D721Med (cell line): Measurements from ENCODE around the gene OLFM2.
"Not testable (repeated sequence)": the region's sequence is repeated elsewhere in the genome, so short reads cannot be mapped to it uniquely, and the experiment has no call there.

Source experiments
- DNase-seq: peaks from one replicate; pipeline ENCODE4 v3.0.0; 2011; ENCODE audit warnings: low spot score; ENCODE audit not compliant: insufficient read length
- FAIRE-seq: peaks from 2 replicates; lab custom pipeline; 2011; peaks lifted over from hg19 to GRCh38; lab: Jason Lieb, UNC
- CTCF ChIP-seq: IDR thresholded peaks from 2 replicates; pipeline ENCODE4 v1.5.1; 2012; ENCODE audit warnings: mild to moderate bottlenecking, control low read depth; ENCODE audit not compliant: insufficient read depth; ENCODE audit errors: missing control alignments

Gene OLFM2

DNA sequence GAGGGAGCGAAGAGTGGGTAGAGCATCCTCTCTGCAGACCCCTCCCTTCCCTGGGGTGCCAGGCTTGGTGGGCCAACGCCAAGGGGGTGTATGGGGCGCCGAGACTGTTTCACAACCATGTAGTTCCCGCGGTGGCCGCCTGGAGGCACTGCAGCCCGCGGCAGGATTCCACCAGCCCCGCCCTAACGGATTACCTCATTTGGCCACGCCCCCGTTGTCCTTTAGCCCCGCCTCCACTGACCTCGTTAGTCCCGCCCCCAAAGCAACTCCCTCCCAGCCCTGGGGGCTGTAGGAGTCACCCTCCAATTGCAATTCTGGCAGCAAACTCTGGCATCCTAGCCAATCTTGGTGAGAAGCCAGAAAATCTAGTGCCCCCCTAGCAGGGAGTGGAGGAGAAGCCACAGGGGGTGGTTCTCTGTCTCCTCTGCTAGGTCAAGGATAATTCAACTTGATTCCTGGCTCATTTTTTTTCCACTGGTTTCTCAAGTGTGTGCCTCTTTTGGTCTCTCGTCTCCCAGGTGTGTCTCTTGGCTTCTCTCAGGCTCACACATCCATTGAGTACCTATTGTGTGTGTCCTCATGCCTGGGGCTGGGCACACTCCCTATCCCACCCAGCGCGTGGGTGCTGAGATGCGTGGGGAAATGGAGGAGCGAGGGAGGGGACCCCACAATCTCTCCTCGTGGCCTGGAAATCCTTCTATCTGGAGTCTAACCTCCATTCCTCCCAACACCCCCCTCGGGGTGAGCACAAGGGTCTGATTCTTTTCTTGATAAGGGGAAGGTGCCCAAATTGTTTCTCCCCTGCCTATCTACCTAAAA lies 2.0 kb downstream of the OLFM2 start:
- no peak for FAIRE-seq
- no peak for DNase-seq
- peak; percentile 79 for TF ChIP-seq CTCF

GRCh38 chr19:9932835-9933234 lies 3.5 kb downstream of the OLFM2 start:
- DNase-seq (no peak), FAIRE-seq (no peak)
- no peak for TF ChIP-seq CTCF

DNA sequence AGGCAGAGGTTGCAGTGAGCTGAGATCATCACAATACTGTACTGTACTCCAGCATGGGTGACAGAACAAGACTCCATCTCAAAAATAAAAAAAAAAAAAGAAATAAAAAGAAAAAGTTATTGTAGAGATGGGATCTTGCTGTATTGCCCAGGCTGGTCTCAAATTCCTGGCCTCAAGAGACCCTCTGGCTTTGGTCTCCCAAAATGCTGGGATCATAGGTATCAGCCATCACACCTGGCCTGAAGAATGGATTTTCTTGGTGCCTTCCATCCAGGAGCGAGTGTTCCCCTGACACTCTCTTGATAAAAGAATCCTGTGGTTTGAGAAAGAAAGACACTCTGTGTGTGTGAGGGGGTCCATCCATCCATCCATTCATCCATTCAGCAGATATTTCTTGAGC lies 4.7 kb downstream of the OLFM2 start:
- no peak for DNase-seq
- TF ChIP-seq CTCF, result no peak
- no peak for FAIRE-seq

DNA sequence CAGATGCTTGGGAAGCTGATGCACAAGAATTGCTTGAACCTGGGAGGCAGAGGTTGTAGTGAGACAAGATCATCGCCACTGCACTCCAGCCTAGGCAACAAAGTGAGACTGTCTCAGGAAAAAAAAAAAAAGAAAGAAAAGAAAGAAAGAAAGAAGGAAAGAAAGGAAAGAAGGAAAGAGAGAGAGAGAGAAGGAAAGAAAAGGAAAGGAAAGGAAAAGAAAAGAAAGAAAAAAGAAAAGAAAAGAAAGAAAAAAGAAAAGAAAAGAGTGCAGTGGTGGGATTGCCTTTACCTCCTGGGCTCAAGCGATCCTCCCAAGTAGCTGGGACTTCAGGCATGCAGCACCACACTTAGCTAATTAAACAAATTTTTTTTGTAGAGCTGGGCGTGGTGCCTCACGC lies 12.9 kb downstream of the OLFM2 start:
- no peak for DNase-seq
- no peak for FAIRE-seq
- no peak for TF ChIP-seq CTCF

DNA sequence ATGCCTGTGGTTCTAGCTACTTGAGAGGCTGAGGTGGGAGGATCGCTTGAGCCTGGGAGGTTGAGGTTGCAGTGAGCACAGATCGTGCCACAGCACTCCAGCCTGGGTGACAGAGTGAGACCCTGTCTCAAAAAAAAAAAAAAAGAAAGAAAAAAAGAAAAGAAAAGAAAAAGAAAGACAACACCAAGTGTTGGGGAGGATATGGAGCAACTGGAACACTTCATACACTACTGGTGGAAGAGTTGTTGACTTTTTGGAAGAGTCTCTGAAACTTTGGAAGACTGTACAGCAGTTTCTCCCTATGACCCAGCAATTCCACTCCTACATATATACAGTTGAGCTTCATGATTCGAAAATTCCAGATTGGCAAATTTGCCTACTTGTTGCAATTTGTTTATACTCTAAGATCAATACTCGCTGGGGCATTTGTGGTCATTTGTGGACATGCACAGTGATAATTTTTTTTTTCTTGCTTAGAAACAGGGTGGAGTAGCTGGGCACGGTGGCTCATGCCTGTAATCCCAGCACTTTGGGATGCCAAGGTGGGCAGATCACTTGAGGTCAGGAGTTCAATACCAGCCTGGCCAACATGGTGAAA lies 13.4 kb downstream of the OLFM2 start:
- FAIRE-seq, result not testable (repeated sequence)

DNA sequence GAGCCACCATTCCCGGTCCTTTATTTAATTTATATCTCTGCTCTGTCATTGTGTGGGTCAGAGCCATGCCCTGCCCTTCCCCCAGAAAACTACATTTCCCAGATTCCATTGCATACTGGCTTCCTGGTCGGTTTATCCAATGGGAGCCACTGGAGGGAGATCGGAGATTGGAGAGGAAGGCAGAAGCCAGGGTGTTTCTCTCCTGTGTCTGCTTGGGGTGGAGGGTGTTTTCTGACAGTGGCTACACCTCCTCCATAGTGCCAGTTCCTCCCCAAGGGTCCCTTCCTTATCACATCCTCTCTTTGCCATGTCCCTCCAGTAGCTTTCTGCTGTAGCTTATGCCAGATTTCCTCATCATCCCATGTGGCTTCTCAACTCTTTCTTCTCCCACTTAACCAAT lies 19.0 kb downstream of the OLFM2 start:
- peak; percentile 83 for DNase-seq
- FAIRE-seq, result peak; percentile 83
- TF ChIP-seq CTCF, result no peak

More for the DNA sequence above, 13.4 kb downstream of the OLFM2 start:
- not testable (repeated sequence) for DNase-seq

- FAIRE-seq (no peak), DNase-seq (no peak)
- TF ChIP-seq CTCF, result no peak
Measured at GRCh38 chr19:9916719-9917118, 19.6 kb downstream of the OLFM2 start.
